Activated CD8-positive, alpha-beta memory T cell treated with anti-CD3 and anti-CD28 coated beads, Interleukin-2, amount 50 U/mL, for 1 hour (primary cell): Measurements from ENCODE around the gene TUBB2A.
"Not testable (repeated sequence)": the region's sequence is repeated elsewhere in the genome, so short reads cannot be mapped to it uniquely, and the experiment has no call there.

Source experiments
- DNase-seq: peaks from one replicate; pipeline ENCODE4 v3.0.0-alpha.2; 2020; ENCODE audit errors: extremely low read depth

TUBB2A gene

GRCh38 chr6:3181105-3181504 is 23.8 kb upstream of the TUBB2A start:
- no peak for DNase-seq

- DNase-seq: not testable (repeated sequence)
Measured at GRCh38 chr6:3179945-3180344, 22.6 kb upstream of the TUBB2A start.

- DNase-seq: not testable (repeated sequence)
Measured at GRCh38 chr6:3178666-3179065, 21.3 kb upstream of the TUBB2A start.

- DNase-seq: no peak
Measured at GRCh38 chr6:3176562-3177355, 19.4 kb upstream of the TUBB2A start.

DNA sequence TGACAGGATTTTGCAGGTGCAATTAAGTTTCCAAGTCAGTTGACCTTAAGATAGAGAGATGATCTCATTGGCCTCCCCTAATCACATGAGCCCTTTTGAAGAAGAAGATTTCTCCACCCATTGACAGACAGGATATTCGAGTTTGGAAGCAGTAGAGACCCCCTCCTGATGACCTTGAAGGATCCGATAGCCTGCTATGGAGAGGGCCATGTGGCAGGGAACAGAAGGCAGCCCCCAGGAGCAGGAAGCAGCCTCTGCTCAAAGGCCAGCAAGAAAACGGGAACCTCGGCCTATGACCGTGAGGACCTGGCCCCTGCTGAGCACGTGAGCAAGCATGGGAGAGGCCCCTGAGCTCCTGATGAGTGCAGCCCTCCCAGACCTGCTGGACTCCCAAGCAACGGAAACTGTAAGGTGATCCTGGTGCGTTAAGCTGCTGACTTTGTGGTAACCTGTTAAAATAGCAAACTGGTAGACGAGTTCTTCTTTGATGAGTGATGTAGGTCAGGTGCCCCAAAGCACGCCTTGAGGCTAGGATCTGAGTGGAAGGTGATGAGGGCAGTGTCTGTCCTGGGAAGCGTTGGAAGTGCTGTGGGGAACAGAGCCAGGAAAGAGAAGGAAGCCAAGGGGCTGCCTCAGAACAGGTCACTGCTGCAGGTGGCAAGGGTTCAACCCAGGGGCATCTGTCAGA is 18.5 kb upstream of the TUBB2A start:
- DNase-seq: no peak

- DNase-seq: not testable (repeated sequence)
Measured at GRCh38 chr6:3173636-3174089, 16.3 kb upstream of the TUBB2A start.

DNA sequence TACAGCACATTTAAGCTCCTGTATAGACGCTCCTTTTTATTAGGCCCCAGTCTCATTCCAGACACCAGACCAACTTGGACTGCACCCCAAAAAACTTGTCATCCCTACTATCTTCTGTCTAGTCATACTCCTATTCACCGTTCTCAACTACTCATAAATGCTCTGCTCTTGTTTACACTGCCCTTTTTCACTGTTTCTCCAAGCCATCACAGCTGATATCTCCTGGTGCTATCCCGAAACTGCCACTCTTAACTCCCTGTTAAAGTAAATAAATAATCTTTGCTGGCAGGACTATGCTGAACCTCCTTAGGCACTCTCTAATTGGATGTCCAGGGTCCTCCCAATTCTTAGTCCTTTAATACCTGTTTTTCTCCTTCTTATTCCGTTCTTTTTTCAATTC is 15.4 kb upstream of the TUBB2A start:
- not testable (repeated sequence) for DNase-seq

GRCh38 chr6:3171313-3172175 is 14.2 kb upstream of the TUBB2A start:
- not testable (repeated sequence) for DNase-seq

- DNase-seq: not testable (repeated sequence)
Measured at GRCh38 chr6:3170676-3171075, 13.3 kb upstream of the TUBB2A start.

DNA sequence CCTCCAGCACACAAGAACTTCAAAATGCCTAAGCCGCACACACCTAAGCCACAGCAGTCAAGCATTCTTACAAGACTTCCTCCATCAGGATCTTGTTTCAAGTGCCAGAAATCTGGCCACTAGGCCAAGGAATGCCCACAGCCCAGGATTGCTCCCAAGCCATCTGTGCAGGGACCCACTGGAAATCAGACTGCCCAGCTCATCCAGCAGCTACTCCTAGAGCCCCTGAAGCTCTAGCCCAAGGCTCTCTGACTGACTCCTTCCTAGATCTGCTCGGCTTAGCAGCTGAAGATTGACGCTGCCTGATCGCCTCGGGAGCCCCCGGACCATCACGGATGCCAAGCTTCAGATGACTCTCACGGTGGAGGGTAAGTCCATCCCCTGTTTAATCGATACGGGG is 10.7 kb upstream of the TUBB2A start:
- not testable (repeated sequence) for DNase-seq

GRCh38 chr6:3166535-3167225 is 9.3 kb upstream of the TUBB2A start:
- DNase-seq: not testable (repeated sequence)

GRCh38 chr6:3165631-3166534 is 8.5 kb upstream of the TUBB2A start:
- DNase-seq: no peak

DNA sequence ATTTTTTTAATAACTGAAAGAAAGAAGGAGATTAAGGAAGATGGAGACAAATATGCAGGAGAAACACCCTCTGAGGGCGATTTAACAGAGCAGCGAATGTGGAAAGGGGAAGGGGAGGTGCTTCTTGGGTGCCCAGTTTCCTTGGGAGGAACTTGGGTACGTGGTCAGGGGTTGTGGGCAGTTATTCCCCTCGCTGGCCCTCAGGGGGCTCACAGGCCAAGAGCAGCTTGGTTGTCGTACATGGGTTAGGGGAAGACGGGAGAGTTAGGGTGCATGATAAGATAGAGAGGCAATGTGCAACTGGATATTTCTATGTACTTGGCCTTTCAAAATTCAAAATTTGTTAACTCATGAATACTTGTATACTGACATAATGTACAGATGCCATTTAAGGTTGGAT is 7.0 kb upstream of the TUBB2A start:
- no peak for DNase-seq

DNA sequence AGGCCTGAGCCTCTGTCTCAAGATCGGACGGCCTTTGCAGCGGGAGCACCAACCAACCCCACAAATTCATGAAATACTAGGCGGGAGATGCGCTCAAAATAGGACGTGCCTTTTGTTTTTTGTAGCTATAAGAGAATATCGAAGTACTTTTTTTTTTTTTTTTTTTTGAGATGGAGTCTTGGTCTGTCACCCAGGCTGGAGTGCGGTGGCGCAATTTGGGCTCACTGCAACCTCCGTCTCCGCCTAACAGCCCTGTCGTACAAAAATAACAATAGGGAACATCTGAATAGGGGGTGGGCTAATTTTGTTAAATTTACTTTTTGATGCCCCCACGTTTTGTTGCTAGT is 5.9 kb upstream of the TUBB2A start:
- no peak for DNase-seq

DNA sequence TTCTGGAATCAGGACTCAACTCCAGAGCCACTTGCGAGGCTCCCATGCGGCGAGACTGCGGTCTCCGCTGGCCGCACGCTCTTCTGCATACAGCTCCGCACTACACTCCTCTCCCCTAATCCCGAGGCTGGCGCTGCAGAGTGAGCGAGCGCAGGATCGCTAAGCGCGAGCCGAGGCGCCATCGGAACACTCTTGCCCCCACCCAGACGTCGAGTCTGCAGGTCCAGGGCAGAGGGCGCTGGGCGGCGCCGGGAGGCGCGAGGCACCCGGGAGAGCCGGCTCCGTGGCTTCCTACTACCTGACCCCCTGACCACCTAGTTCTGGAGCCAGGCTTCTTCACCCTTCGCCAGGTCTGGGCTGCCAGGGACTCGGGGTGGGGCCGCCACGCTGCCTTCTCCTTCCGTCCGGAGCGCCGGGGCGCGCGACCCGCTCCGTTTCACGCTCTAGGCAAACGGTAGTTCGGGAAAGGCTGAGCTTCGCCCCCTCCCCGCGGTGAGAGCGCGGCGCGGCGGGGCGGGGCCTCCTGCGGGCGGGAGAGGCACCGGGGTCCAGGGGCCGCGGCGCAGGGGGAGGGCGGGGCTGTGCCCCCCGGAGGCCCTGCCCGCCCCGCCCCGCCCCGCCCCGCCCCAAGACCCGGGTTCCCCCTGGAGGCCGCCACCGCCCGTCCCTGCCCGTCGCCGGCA is 5.4 kb upstream of the TUBB2A start:
- DNase-seq: no peak

- no peak for DNase-seq
Measured at GRCh38 chr6:3162067-3162497, 4.7 kb upstream of the TUBB2A start.

- peak; percentile 66 for DNase-seq
Measured at GRCh38 chr6:3159805-3160781, 2.7 kb upstream of the TUBB2A start.
